Progenitor cell of endocrine pancreas (in vitro differentiated cells): Measurements from ENCODE around the gene SMARCA4. TPM values are rescaled to one million over a fixed set of nuclear protein-coding genes. Genes with fewer than 3 reads are reported as not detected.
"Not testable (repeated sequence)": the region's sequence is repeated elsewhere in the genome, so short reads cannot be mapped to it uniquely, and the experiment has no call there.

Experiments
- DNase-seq: peaks from one replicate; pipeline ENCODE4 v3.0.0; 2021; ENCODE audit warnings: low spot score; ENCODE audit not compliant: unreplicated experiment
- H3K27ac Mint-ChIP-seq: 2 replicates; pipeline ENCODE4 v1.8.0; 2021; ENCODE audit warnings: mild to moderate bottlenecking, moderate library complexity, mixed read lengths
- H3K27me3 Mint-ChIP-seq: 2 replicates; pipeline ENCODE4 v1.8.0; 2021; ENCODE audit warnings: mixed read lengths
- H3K36me3 Mint-ChIP-seq: 2 replicates; pipeline ENCODE4 v1.8.0; 2022; ENCODE audit warnings: mixed read lengths; ENCODE audit not compliant: insufficient read depth
- H3K4me1 Mint-ChIP-seq: 2 replicates; pipeline ENCODE4 v1.8.0; 2021; ENCODE audit warnings: low read depth, mixed read lengths
- H3K4me3 Mint-ChIP-seq: 2 replicates; pipeline ENCODE4 v1.8.0; 2021; ENCODE audit warnings: low read depth, mild to moderate bottlenecking, moderate library complexity, mixed read lengths
- H3K9me3 Mint-ChIP-seq: 2 replicates; pipeline ENCODE4 v1.8.0; 2021; ENCODE audit warnings: low read depth, mixed read lengths
- total RNA-seq: library from RNA; stranded (reverse); gene quantifications from 2 replicates; pipeline ENCODE4 v1.2.1, GENCODE V29; 2021
- TF ChIP-seq, protein P1 (sequence below): fragments of 200-600 bp; sonication (generic); IDR thresholded peaks from one replicate; pipeline ENCODE4 v1.5.0; 2021; ENCODE audit warnings: antibody characterized with exemption, mild to moderate bottlenecking; ENCODE audit not compliant: unreplicated experiment

The SMARCA4 gene
- total RNA-seq, 1 donor from 2014 or later: 334 TPM

DNA sequence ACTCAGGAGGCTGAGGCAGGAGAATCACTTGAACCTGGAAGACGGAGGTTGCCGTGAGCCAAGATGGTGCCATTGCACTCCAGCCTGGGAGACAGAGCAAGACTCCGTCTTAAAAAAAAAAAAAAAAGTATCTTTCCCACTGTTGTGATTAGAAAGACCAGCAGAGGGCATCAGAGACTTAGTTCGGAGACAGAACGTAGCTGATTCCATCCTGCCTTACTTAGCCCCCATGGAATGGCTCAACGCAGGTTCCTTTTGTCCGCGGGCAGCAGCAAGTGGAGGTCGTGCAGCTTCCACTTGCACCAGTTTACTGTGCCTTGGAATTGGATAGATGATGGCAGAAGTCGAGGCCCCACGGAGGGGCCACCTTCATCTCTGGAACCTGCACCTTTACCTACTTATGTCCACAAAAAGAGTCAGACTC, 24.2 kb upstream of the SMARCA4 start:
- TF ChIP-seq, protein P1, sequence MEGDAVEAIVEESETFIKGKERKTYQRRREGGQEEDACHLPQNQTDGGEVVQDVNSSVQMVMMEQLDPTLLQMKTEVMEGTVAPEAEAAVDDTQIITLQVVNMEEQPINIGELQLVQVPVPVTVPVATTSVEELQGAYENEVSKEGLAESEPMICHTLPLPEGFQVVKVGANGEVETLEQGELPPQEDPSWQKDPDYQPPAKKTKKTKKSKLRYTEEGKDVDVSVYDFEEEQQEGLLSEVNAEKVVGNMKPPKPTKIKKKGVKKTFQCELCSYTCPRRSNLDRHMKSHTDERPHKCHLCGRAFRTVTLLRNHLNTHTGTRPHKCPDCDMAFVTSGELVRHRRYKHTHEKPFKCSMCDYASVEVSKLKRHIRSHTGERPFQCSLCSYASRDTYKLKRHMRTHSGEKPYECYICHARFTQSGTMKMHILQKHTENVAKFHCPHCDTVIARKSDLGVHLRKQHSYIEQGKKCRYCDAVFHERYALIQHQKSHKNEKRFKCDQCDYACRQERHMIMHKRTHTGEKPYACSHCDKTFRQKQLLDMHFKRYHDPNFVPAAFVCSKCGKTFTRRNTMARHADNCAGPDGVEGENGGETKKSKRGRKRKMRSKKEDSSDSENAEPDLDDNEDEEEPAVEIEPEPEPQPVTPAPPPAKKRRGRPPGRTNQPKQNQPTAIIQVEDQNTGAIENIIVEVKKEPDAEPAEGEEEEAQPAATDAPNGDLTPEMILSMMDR: peak; percentile 73
- Mint-ChIP-seq H3K9me3 (no peaks in the 10 kb centered on the region), H3K27ac (peak overlapping the region; percentile 92), H3K4me3 (peak overlapping the region; percentile 19), H3K27me3 (no peaks in the 10 kb centered on the region), H3K4me1 (peaks cover 26% of the 10 kb centered on the region), H3K36me3 (peaks cover 2% of the 10 kb centered on the region)
- DNase-seq: peak; percentile 27

DNA sequence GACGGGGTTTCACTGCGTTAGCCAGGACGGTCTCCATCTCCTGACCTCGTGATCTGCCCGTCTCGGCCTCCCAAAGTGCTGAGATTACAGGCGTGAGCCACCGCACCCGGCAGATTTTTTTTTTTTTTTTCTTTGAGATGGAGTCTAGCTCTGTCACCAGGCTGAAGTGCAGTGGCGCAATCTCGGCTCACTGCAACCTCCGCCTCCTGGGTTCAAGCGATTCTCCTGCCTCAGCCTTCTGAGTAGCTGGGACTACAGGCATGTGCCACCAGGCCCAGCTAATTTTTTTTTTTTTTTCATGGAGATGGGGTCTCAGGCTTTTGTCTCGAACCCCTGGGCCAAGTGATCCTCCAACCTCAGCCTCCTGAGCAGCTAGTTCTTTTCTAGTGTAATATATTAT, 19.2 kb upstream of the SMARCA4 start:
- Mint-ChIP-seq H3K4me1 (peaks cover 30% of the 10 kb centered on the region), H3K27ac (peak overlapping the region; percentile 33)
- H3K9me3 Mint-ChIP-seq, H3K27me3 Mint-ChIP-seq, H3K36me3 Mint-ChIP-seq, H3K4me3 Mint-ChIP-seq, DNase-seq: not testable (repeated sequence)

DNA sequence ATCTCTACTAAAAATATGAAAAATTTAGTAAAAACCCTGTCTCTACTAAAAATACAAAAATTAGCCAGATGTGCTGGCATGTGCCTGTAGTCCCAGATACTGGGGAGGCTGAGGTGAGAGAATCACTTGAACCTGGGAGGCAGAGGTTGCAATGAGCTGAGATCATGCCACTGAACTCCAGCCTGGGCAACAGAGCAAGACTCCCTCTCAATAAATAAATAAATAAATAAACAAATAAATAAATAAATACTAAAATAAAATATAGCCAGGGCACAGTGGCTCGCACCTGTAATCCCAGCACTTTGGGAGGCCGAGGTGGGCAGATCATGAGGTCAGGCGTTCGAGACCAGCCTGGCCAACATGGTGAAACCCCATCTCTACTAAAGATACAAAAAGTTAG, 17.4 kb upstream of the SMARCA4 start:
- H3K4me3 Mint-ChIP-seq, H3K9me3 Mint-ChIP-seq, H3K27me3 Mint-ChIP-seq, H3K27ac Mint-ChIP-seq, H3K36me3 Mint-ChIP-seq, DNase-seq: not testable (repeated sequence)
- peaks cover 28% of the 10 kb centered on the region for H3K4me1 Mint-ChIP-seq

DNA sequence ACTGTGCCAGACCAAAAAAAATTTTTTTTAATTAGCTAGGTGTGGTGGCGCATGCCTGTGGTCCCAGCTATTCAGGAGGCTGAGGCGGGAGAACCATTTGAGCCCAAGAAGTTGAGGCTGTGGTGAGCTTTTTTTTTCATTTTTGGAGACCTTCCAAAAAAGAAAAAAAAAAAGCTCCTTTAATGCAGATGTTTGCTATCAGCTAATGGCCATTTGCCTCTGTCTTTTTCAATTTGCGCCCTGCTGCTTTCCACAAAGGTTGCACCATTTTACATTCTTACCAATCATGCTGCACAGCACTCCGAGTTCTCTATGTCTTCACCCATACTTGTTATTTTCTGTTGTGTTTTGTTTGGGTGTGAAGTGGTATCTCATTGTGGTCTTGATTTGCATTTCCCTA, 15.6 kb upstream of the SMARCA4 start:
- H3K27ac Mint-ChIP-seq: no peak overlapping the region
- no peak overlapping the region for H3K4me3 Mint-ChIP-seq
- no peaks in the 10 kb centered on the region for H3K27me3 Mint-ChIP-seq
- H3K36me3 Mint-ChIP-seq: no peaks in the 10 kb centered on the region
- TF ChIP-seq, protein P1: no peak
- DNase-seq: no peak
- peaks cover 15% of the 10 kb centered on the region for H3K4me1 Mint-ChIP-seq
- H3K9me3 Mint-ChIP-seq: no peaks in the 10 kb centered on the region

DNA sequence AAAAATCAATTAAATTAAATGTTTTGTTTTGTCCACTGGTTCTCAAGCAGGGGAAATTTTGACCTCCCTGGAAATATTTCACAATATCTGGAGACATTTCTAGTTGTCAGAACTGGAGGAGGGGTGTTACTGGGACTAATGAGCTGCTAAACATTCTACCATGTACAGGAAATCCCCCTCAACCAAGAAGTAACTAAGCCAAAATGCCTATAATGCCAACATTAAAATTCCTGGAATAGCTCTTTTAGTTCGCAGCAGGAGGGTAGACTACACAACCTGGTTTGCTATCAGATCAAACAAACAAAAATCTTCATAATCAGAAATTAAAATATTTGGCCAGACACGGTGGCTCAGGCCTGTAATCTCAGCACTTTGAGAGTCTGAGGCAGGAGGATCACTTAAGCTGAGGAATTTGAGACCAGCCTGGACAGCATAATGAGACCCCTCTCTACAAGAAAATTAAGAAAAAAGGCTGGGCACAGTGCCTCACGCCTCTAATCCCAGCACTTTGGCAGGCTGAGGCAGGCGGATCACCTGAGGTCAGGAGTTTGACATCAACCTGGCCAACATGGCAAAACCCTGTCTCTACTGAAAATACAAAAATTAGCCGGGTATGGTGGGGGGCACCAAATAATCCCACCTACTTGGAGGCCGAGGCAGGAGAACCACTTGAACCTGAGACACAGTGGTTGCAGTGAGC, 13.7 kb upstream of the SMARCA4 start:
- DNase-seq: no peak
- TF ChIP-seq, protein P1: no peak
- Mint-ChIP-seq H3K27me3 (no peaks in the 10 kb centered on the region), H3K4me1 (peaks cover 5% of the 10 kb centered on the region), H3K36me3 (no peaks in the 10 kb centered on the region), H3K27ac (peak overlapping the region; percentile 45), H3K9me3 (no peaks in the 10 kb centered on the region), H3K4me3 (no peak overlapping the region)

DNA sequence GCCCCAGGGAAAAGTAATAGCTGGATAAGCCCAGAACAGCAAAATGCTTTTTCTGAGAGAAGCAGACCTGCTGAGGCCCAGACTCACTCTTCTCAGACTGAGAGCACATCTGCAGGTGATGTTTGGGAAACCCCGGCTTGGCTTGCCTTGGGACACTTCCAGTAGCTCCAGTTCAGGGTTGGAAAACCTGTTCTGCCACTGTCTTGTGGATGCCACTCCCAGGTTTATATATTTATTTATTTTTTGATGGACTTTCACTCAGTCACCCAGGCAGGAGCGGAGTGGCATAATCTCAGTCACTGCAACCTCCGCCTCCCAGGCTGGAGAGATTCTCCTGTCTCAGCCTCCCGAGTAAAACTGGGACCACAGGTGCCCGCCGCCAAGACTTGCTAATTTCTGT, 8.0 kb upstream of the SMARCA4 start:
- no peaks in the 10 kb centered on the region for H3K4me1 Mint-ChIP-seq
- H3K27ac Mint-ChIP-seq: no peak overlapping the region
- TF ChIP-seq, protein P1: no peak
- DNase-seq: no peak
- H3K4me3 Mint-ChIP-seq: no peak overlapping the region
- H3K27me3 Mint-ChIP-seq: no peaks in the 10 kb centered on the region
- H3K36me3 Mint-ChIP-seq: no peaks in the 10 kb centered on the region
- no peaks in the 10 kb centered on the region for H3K9me3 Mint-ChIP-seq

DNA sequence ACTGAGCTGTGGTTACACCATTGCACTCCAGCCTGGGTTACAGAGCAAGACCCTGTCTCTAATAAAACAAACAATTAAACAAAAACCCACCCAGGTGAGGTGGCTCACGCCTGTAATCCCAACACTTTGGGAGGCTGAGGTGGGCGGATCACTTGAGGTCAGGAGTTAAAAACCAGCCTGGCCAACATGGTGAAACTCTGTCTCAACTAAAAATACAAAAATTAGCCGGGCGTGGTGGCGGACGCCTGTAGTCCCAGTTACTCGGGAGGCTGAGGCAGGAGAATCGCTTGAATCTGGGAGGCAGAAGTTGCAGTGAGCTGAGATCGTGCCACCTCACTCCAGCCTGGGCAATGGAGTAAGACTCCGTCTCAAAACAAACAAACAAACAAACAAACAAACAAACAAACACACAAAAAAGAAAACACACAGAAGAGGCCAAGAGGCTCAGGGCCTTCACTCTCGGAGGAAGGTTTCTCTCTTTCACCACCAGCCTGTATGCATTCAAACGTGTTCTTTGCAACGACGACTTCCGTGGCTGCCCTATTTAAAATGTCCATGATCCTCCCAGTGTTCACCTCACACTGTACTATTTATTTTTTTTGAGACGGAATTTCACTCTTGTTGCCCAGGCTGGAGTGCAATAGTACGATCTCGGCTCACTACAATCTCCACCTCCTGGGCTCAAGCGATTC, 1.4 kb upstream of the SMARCA4 start:
- peak overlapping the region; percentile 81 for H3K4me3 Mint-ChIP-seq
- H3K36me3 Mint-ChIP-seq: not testable (repeated sequence)
- H3K27ac Mint-ChIP-seq: peak overlapping the region; percentile 98

More for the DNA sequence above, 1.4 kb upstream of the SMARCA4 start:
- H3K27me3 Mint-ChIP-seq, DNase-seq, H3K9me3 Mint-ChIP-seq: not testable (repeated sequence)
- peaks cover 14% of the 10 kb centered on the region for H3K4me1 Mint-ChIP-seq
